HG02885 (cell line): Measurements from ENCODE around the gene FSCN2.

Source experiments
- ATAC-seq: cut with Tn5 transposase; IDR thresholded peaks from one replicate; pipeline ENCODE4 v1.9.1; 2021; ENCODE audit warnings: mild to moderate bottlenecking; ENCODE audit not compliant: unreplicated experiment, poor library complexity

The FSCN2 gene

GRCh38 chr17:81511804-81512561 is 16.2 kb upstream of the FSCN2 start:
- ATAC-seq = peak; percentile 1

- ATAC-seq = peak; percentile 49
Observed at GRCh38 chr17:81512562-81513371, 15.4 kb upstream of the FSCN2 start, which contains the start of gene ACTG1. TSS of gene ACTG1 (minus strand) at chr17:81512799. CDS start at chr17:81512354, 445 bp downstream.

GRCh38 chr17:81513372-81513752 is 14.8 kb upstream of the FSCN2 start:
- no peak for ATAC-seq

GRCh38 chr17:81513753-81514488 is 14.3 kb upstream of the FSCN2 start:
- no peak for ATAC-seq

- ATAC-seq = no peak
Observed at GRCh38 chr17:81514489-81514738, 13.8 kb upstream of the FSCN2 start.

- peak; percentile 30 for ATAC-seq
Observed at GRCh38 chr17:81514739-81515529, 13.2 kb upstream of the FSCN2 start.

GRCh38 chr17:81515530-81516041 is 12.6 kb upstream of the FSCN2 start:
- no peak for ATAC-seq

GRCh38 chr17:81516439-81516838 is 11.7 kb upstream of the FSCN2 start:
- ATAC-seq = no peak

- no peak for ATAC-seq
Observed at GRCh38 chr17:81517009-81517338, 11.2 kb upstream of the FSCN2 start.

- peak; percentile 20 for ATAC-seq
Observed at GRCh38 chr17:81517339-81518112, 10.7 kb upstream of the FSCN2 start.

- ATAC-seq = no peak
Observed at GRCh38 chr17:81518113-81518784, 9.9 kb upstream of the FSCN2 start.

GRCh38 chr17:81518785-81519283 is 9.3 kb upstream of the FSCN2 start:
- ATAC-seq = no peak

- no peak for ATAC-seq
Observed at GRCh38 chr17:81519284-81520020, 8.7 kb upstream of the FSCN2 start.

GRCh38 chr17:81520021-81520901 is 7.9 kb upstream of the FSCN2 start:
- ATAC-seq = no peak

- no peak for ATAC-seq
Observed at GRCh38 chr17:81522491-81523401, 5.4 kb upstream of the FSCN2 start.

- ATAC-seq = no peak
Observed at GRCh38 chr17:81523402-81524038, 4.7 kb upstream of the FSCN2 start.
